ENCODE data around the gene CCDC190.

GRCh38 chr1:162885265-162885664 lies 24.3 kb upstream of the CCDC190 start:
- no peak for TF ChIP-seq EZH2 (IDR thresholded peaks at IDR 0.05; ENCODE audit: low read length)
- TF ChIP-seq CTCF (optimal IDR thresholded peaks at IDR 0.05 in 1 of 3, IDR thresholded peaks at IDR 0.05 in 1 of 3, conservative IDR thresholded peaks at IDR 0.05 in 1 of 3; ENCODE audit: extremely low read depth in 1 of 3, insufficient read depth in 2 of 3, low read length in 3 of 3), result no peak
